NB4 (cell line): ENCODE results near the gene ADAM12.

ENCODE experiments used
- DNase-seq: peaks from one replicate; pipeline ENCODE4 v3.0.0; 2010; ENCODE audit warnings: low read depth
- H3K4me3 ChIP-seq: one replicate; pipeline ENCODE4 v1.5.1; 2011; ENCODE audit warnings: mild to moderate bottlenecking, low read depth, low read length, moderate library complexity
- CTCF ChIP-seq: IDR thresholded peaks from one replicate; pipeline ENCODE4 v1.5.1; 2012; ENCODE audit warnings: low read depth, low read length
- MAX ChIP-seq: IDR thresholded peaks from 2 replicates; pipeline ENCODE4 v1.6.1; 2011; ENCODE audit warnings: low read depth, low read length
- MYC ChIP-seq: IDR thresholded peaks from 2 replicates; pipeline ENCODE4 v1.6.1; 2011; ENCODE audit warnings: low read depth, low read length
- POLR2A ChIP-seq: IDR thresholded peaks from 2 replicates; pipeline ENCODE4 v1.6.1; 2011; ENCODE audit warnings: mild to moderate bottlenecking; ENCODE audit not compliant: insufficient read length; ENCODE audit errors: extremely low read depth

ADAM12 gene

GRCh38 chr10:126014309-126014708, 374.0 kb downstream of the ADAM12 start:
- H3K4me3 ChIP-seq, result no peak overlapping the region
- no peak for DNase-seq
- no peak for TF ChIP-seq CTCF
- no peak for TF ChIP-seq POLR2A
- no peak for TF ChIP-seq MYC
- TF ChIP-seq MAX, result no peak

- no peak overlapping the region for H3K4me3 ChIP-seq
- peak; percentile 14 for DNase-seq
- TF ChIP-seq POLR2A (no peak), MAX (no peak), MYC (no peak), CTCF (no peak)
Measured at GRCh38 chr10:126013489-126014281, 374.6 kb downstream of the ADAM12 start.

- TF ChIP-seq CTCF, result no peak
- TF ChIP-seq POLR2A, result no peak
- TF ChIP-seq MYC, result no peak
- no peak for TF ChIP-seq MAX
- no peak for DNase-seq
- no peak overlapping the region for H3K4me3 ChIP-seq
Measured at GRCh38 chr10:126012485-126012884, 375.8 kb downstream of the ADAM12 start.

- H3K4me3 ChIP-seq, result no peak overlapping the region
- no peak for DNase-seq
- no peak for TF ChIP-seq POLR2A
- TF ChIP-seq CTCF, result no peak
- TF ChIP-seq MYC, result no peak
- TF ChIP-seq MAX, result no peak
Measured at GRCh38 chr10:126011995-126012394, 376.3 kb downstream of the ADAM12 start.

- H3K4me3 ChIP-seq, result no peak overlapping the region
- no peak for DNase-seq
Measured at GRCh38 chr10:126009650-126010049, 378.6 kb downstream of the ADAM12 start.

More at GRCh38 chr10:126009650-126010049, 378.6 kb downstream of the ADAM12 start:
- TF ChIP-seq CTCF (no peak), MYC (no peak), POLR2A (no peak), MAX (no peak)
